IMR-90 (cell line): Measurements from ENCODE around the gene UBE2K. TPM values are rescaled to one million over a fixed set of nuclear protein-coding genes. Genes with fewer than 3 reads are reported as not detected.
A peak's percentile ranks its signal among the peaks of the same experiment; 100 is the strongest.

Source experiments
- ATAC-seq: fragments of 200-7000 bp; cut with Tn5 transposase; 2 replicates; pipeline ENCODE4 v1.9.1; 2020; ENCODE audit warnings: low read depth, mild to moderate bottlenecking, moderate library complexity
- BruUV-seq: library from RNA; stranded (reverse); fragments of 400-500 nt; replicated peaks from 2 replicates; lab custom pipeline; 2021; lab: Mats Ljungman, UMichigan
- CTCF ChIA-PET: fragments of 300-600 bp; formaldehyde crosslinking; extraction: SDS; loops from one replicate; lab custom pipeline; 2021; ENCODE audit warnings: antibody characterized with exemption; lab: Yijun Ruan, JAX
- POLR2A ChIA-PET: fragments of 300-600 bp; sonication (Branson Sonifier 250); formaldehyde crosslinking; loops from one replicate; lab custom pipeline; 2022; ENCODE audit warnings: antibody characterized with exemption; ENCODE audit not compliant: unreplicated experiment; lab: Charles Lee
- DNase-seq: peaks from one replicate; pipeline ENCODE4 v3.0.0; 2013
- H2AFZ ChIP-seq: replicated peaks from 2 replicates; pipeline ENCODE3; 2013; ENCODE audit warnings: low read length, mild to moderate bottlenecking; ENCODE audit not compliant: poor library complexity
- H2AK5ac ChIP-seq: 2 replicates; pipeline ENCODE4 v1.6.1; 2013; ENCODE audit warnings: low read depth, low read length, inconsistent platforms
- H2AK9ac ChIP-seq: replicated peaks from 2 replicates; pipeline ENCODE3; 2013; ENCODE audit warnings: mild to moderate bottlenecking, low read depth, low read length, moderate library complexity; ENCODE audit not compliant: poor library complexity
- H2BK120ac ChIP-seq: 2 replicates; pipeline ENCODE4 v1.6.1; 2013; ENCODE audit warnings: low read depth, low read length, inconsistent platforms
- H2BK15ac ChIP-seq: 3 replicates; pipeline ENCODE4 v1.6.1; 2013; ENCODE audit warnings: low read depth, low read length, inconsistent platforms
- H2BK20ac ChIP-seq: 2 replicates; pipeline ENCODE4 v1.6.1; 2013; ENCODE audit warnings: low read depth, mild to moderate bottlenecking, inconsistent platforms, low read length, moderate library complexity
- H2BK5ac ChIP-seq: 2 replicates; pipeline ENCODE4 v1.6.1; 2013; ENCODE audit warnings: mild to moderate bottlenecking, low read depth, low read length, inconsistent platforms; ENCODE audit not compliant: poor library complexity, severe bottlenecking
- H3K14ac ChIP-seq: replicated peaks from 2 replicates; pipeline ENCODE4 v1.6.1; 2013; ENCODE audit warnings: low read depth, low read length, inconsistent platforms
- H3K18ac ChIP-seq: 2 replicates; pipeline ENCODE4 v1.6.1; 2013; ENCODE audit warnings: low read depth, low read length, control low read depth
- H3K23ac ChIP-seq: 2 replicates; pipeline ENCODE4 v1.6.1; 2013; ENCODE audit warnings: low read depth, low read length, inconsistent platforms
- H3K27ac ChIP-seq: 2 replicates; pipeline ENCODE4 v1.5.1; 2013; ENCODE audit warnings: mild to moderate bottlenecking, control low read depth, low read length; ENCODE audit not compliant: insufficient read depth
- H3K27me3 ChIP-seq: 2 replicates; pipeline ENCODE4 v1.6.1; 2013; ENCODE audit warnings: low read length; ENCODE audit not compliant: control insufficient read depth, insufficient read depth
- H3K36me3 ChIP-seq: 2 replicates; pipeline ENCODE4 v1.6.1; 2013; ENCODE audit warnings: low read length, mixed read lengths; ENCODE audit not compliant: control insufficient read depth, insufficient read depth
- H3K4ac ChIP-seq: 2 replicates; pipeline ENCODE4 v1.6.1; 2013; ENCODE audit warnings: low read depth, low read length, inconsistent platforms
- H3K4me1 ChIP-seq: 2 replicates; pipeline ENCODE4 v1.6.1; 2013; ENCODE audit warnings: low read length, mixed read lengths; ENCODE audit not compliant: control insufficient read depth, insufficient read depth
- H3K4me2 ChIP-seq: 2 replicates; pipeline ENCODE4 v1.6.1; 2013; ENCODE audit warnings: low read depth, mild to moderate bottlenecking, control low read depth, low read length, moderate library complexity
- H3K4me3 ChIP-seq: 2 replicates; pipeline ENCODE4 v1.5.1; 2013; ENCODE audit warnings: low read depth, mild to moderate bottlenecking, control low read depth, low read length, moderate library complexity; ENCODE audit not compliant: insufficient read depth
- H3K56ac ChIP-seq: 2 replicates; pipeline ENCODE4 v1.6.1; 2013; ENCODE audit warnings: low read length, inconsistent platforms; ENCODE audit not compliant: insufficient read depth; ENCODE audit errors: extremely low read depth
- H3K79me1 ChIP-seq, 2 experiments: 2 replicates each; pipeline ENCODE4 v1.6.1; 2013; ENCODE audit warnings: low read length in 2 of 2, inconsistent platforms in 1 of 2, low read depth in 1 of 2
- H3K9ac ChIP-seq: 2 replicates; pipeline ENCODE4 v1.6.1; 2013; ENCODE audit warnings: low read depth, low read length, control low read depth
- H3K9me1 ChIP-seq: 2 replicates; pipeline ENCODE4 v1.6.1; 2013; ENCODE audit warnings: low read length, inconsistent platforms; ENCODE audit not compliant: insufficient read depth
- H3K9me3 ChIP-seq: 2 replicates; pipeline ENCODE4 v1.6.1; 2013; ENCODE audit warnings: low read length; ENCODE audit not compliant: control insufficient read depth, insufficient read depth
- H4K20me1 ChIP-seq: 2 replicates; pipeline ENCODE4 v1.6.1; 2013; ENCODE audit warnings: low read length, inconsistent platforms; ENCODE audit not compliant: insufficient read depth
- H4K5ac ChIP-seq: 2 replicates; pipeline ENCODE4 v1.6.1; 2013; ENCODE audit warnings: mild to moderate bottlenecking, low read depth, low read length, control low read depth
- H4K8ac ChIP-seq, 2 experiments: 2 replicates each; pipeline ENCODE4 v1.6.1; 2013; ENCODE audit warnings: low read depth in 2 of 2, low read length in 2 of 2, control low read depth in 1 of 2, inconsistent platforms in 1 of 2
- H4K91ac ChIP-seq: 2 replicates; pipeline ENCODE4 v1.6.1; 2013; ENCODE audit warnings: low read depth, low read length, inconsistent platforms; ENCODE audit not compliant: insufficient read depth
- BHLHE40 ChIP-seq: fragments of 150-350 bp; IDR thresholded peaks from 2 replicates; pipeline ENCODE4 v1.6.1; 2016; ENCODE audit warnings: mild to moderate bottlenecking, low read depth, low read length
- CEBPB ChIP-seq: IDR thresholded peaks from 2 replicates; pipeline ENCODE4 v1.6.1; 2012; ENCODE audit warnings: low read depth, low read length, improper control_type of control experiment
- MAFK ChIP-seq: IDR thresholded peaks from 2 replicates; pipeline ENCODE4 v1.6.1; 2012; ENCODE audit warnings: low read depth, low read length, improper control_type of control experiment
- NFE2L2 ChIP-seq: fragments of 150-350 bp; IDR thresholded peaks from 2 replicates; pipeline ENCODE4 v1.6.1; 2016; ENCODE audit warnings: low read depth, mild to moderate bottlenecking, low read length
- POLR2A ChIP-seq: IDR thresholded peaks from 2 replicates; pipeline ENCODE4 v1.6.1; 2012; ENCODE audit warnings: mild to moderate bottlenecking, low read depth, low read length
- RCOR1 ChIP-seq: IDR thresholded peaks from 2 replicates; pipeline ENCODE4 v1.6.1; 2012; ENCODE audit warnings: mild to moderate bottlenecking, low read length, improper control_type of control experiment; ENCODE audit not compliant: insufficient replicate concordance
- dilution Hi-C: fragments of 300-500 bp; cut with HindIII; formaldehyde crosslinking; loops from one replicate; pipeline ENCODE4 v1.14.3; 2018; ENCODE audit warnings: low sequenced_read_pairs; ENCODE audit not compliant: unreplicated experiment
- in situ Hi-C: fragments of 300-500 bp; cut with MboI; formaldehyde crosslinking; loops from 3 replicates; pipeline ENCODE4 v1.14.3; 2019; ENCODE audit warnings: low sequenced_read_pairs, inconsistent platforms, mixed read lengths
- intact Hi-C: fragments of 100-400 bp; cut with micrococcal nuclease; formaldehyde crosslinking; loops from 2 replicates; pipeline ENCODE4 v1.10.0; 2022
- polyA plus RNA-seq, 3 experiments: library from polyadenylated mRNA; depleted of rRNA; stranded (reverse); fragments of >200 nt; gene quantifications; 2 replicates each; pipeline ENCODE4 v1.2.3, GENCODE V29; 2012; ENCODE audit warnings: low replicate concordance in 1 of 3
- total RNA-seq: library from RNA; depleted of rRNA; stranded (reverse); fragments of >200 nt; gene quantifications from 2 replicates; pipeline ENCODE4 v1.2.3, GENCODE V29; 2012

Gene UBE2K
- total and polyA plus RNA-seq, 2 of the 4 experiments (the other 2 are of a cell fraction) = 17.7 to 44.8 TPM

GRCh38 chr4:39718366-39719323, 20.7 kb downstream of the UBE2K start (continued):
- TF ChIP-seq BHLHE40 = no peak

GRCh38 chr4:39719804-39720580, 22.1 kb downstream of the UBE2K start:
- peaks cover 88% of the 10 kb centered on the region for H4K20me1 ChIP-seq
- no peak overlapping the region for H3K4me3 ChIP-seq
- CTCF ChIA-PET = interaction anchor here (1.8 kb wide), 1 partner anchor 11 kb away, joined by 4 read pairs; no protein-coding TSS in a partner anchor
- no peak overlapping the region for H2BK15ac ChIP-seq
- no peaks in the 10 kb centered on the region for H3K27me3 ChIP-seq
- no peak overlapping the region for H2AFZ ChIP-seq
- peaks cover 5% of the 10 kb centered on the region; the same call in 1 of the 2 replicates for H3K4me1 ChIP-seq
- no peaks in the 10 kb centered on the region; the same call in 1 of the 2 replicates for H3K9me1 ChIP-seq
- H3K9ac ChIP-seq = no peak overlapping the region
- H2AK5ac ChIP-seq = no peak overlapping the region
- peak; percentile 86 for ATAC-seq
- no peak overlapping the region for H3K23ac ChIP-seq
- DNase-seq = peak; percentile 71
- no peak overlapping the region for H2BK20ac ChIP-seq
- no peak overlapping the region for H3K18ac ChIP-seq
- H4K8ac ChIP-seq = no peak overlapping the region
- POLR2A ChIA-PET = no interaction called here
- H3K56ac ChIP-seq = no peak overlapping the region
- H3K9me3 ChIP-seq = no peaks in the 10 kb centered on the region
- no peak overlapping the region for H2AK9ac ChIP-seq
- no peak overlapping the region for H4K91ac ChIP-seq
- no peak overlapping the region for H2BK120ac ChIP-seq
- dilution Hi-C loops (no loop called here), intact Hi-C loops (no loop called here), in situ Hi-C loops (no loop called here)
- no peak overlapping the region; the same call in 1 of the 2 replicates for H3K4me2 ChIP-seq
- no peak overlapping the region for H3K27ac ChIP-seq
- TF ChIP-seq MAFK (no peak), BHLHE40 (no peak), CEBPB (no peak), POLR2A (no peak), NFE2L2 (no peak), RCOR1 (no peak)
- H3K4ac ChIP-seq = no peak overlapping the region
- no TSS peak for BruUV-seq
- no peaks in the 10 kb centered on the region; the same call in 1 of the 2 replicates for H3K36me3 ChIP-seq
- H3K79me1 ChIP-seq = peaks cover 6 to 59% of the 10 kb centered on the region in 2 experiments
- H3K14ac ChIP-seq = no peak overlapping the region
- no peak overlapping the region for H2BK5ac ChIP-seq
- H4K5ac ChIP-seq = no peak overlapping the region
